Keratinocyte (primary cell): ENCODE data around the gene SMIM33. TPM values are rescaled to one million over a fixed set of nuclear protein-coding genes. Genes with fewer than 3 reads are reported as not detected.
A peak's percentile ranks its signal among the peaks of the same experiment; 100 is the strongest.
"Not testable (repeated sequence)": the region's sequence is repeated elsewhere in the genome, so short reads cannot be mapped to it uniquely, and the experiment has no call there.

Experiments used
- DNase-seq: peaks from one replicate; pipeline ENCODE4 v3.0.0-alpha.2; 2011; ENCODE audit warnings: low read depth, missing footprints, low spot score
- FAIRE-seq: peaks from 2 replicates; lab custom pipeline; 2011; peaks lifted over from hg19 to GRCh38; lab: Jason Lieb, UNC
- H2AFZ ChIP-seq: 2 replicates; pipeline ENCODE4 v1.6.0; 2012; ENCODE audit warnings: low read length, control low read depth, inconsistent platforms; ENCODE audit not compliant: control insufficient read depth
- H3K27ac ChIP-seq: 2 replicates; pipeline ENCODE4 v1.5.1; 2011; ENCODE audit warnings: low read length; ENCODE audit not compliant: control insufficient read depth, insufficient read depth
- H3K27me3 ChIP-seq: 3 replicates; pipeline ENCODE4 v1.6.0; 2011; ENCODE audit warnings: low read length; ENCODE audit not compliant: control insufficient read depth, insufficient read depth; ENCODE audit errors: extremely low read depth
- H3K36me3 ChIP-seq, 2 experiments: 2 replicates in 1 of 2; 3 replicates in 1 of 2; pipeline ENCODE4 v1.5.1; 2011; ENCODE audit warnings: low read length in 2 of 2, mild to moderate bottlenecking in 1 of 2; ENCODE audit not compliant: control insufficient read depth in 2 of 2, insufficient read depth in 2 of 2; ENCODE audit errors: extremely low read depth in 1 of 2
- H3K4me1 ChIP-seq: 3 replicates; pipeline ENCODE4 v1.5.1; 2011; ENCODE audit warnings: low read length; ENCODE audit not compliant: control insufficient read depth, insufficient read depth; ENCODE audit errors: extremely low read depth
- H3K4me2 ChIP-seq: 3 replicates; pipeline ENCODE4 v1.6.0; 2011; ENCODE audit warnings: low read depth, low read length; ENCODE audit not compliant: control insufficient read depth, insufficient read depth; ENCODE audit errors: extremely low read depth
- H3K4me3 ChIP-seq, 3 experiments: fragments of 200-600 bp in 1 of 3; sonication (generic) in 1 of 3; 2 replicates in 2 of 3; 3 replicates in 1 of 3; pipeline ENCODE4 v1.5.1; 2011 to 2016; ENCODE audit warnings: low read length in 3 of 3, mild to moderate bottlenecking in 3 of 3, control low read depth in 2 of 3, inconsistent platforms in 1 of 3, low read depth in 1 of 3, mixed read lengths in 1 of 3, mixed run types in 1 of 3, moderate library complexity in 1 of 3; ENCODE audit not compliant: control insufficient read depth in 2 of 3, insufficient read depth in 2 of 3; ENCODE audit errors: extremely low read depth in 1 of 3
- H3K79me2 ChIP-seq: 2 replicates; pipeline ENCODE4 v1.6.0; 2012; ENCODE audit warnings: low read length; ENCODE audit not compliant: control insufficient read depth, insufficient read depth
- H3K9ac ChIP-seq: 3 replicates; pipeline ENCODE4 v1.6.0; 2011; ENCODE audit warnings: low read length; ENCODE audit not compliant: control insufficient read depth, insufficient read depth; ENCODE audit errors: extremely low read depth
- H3K9me1 ChIP-seq: 3 replicates; pipeline ENCODE4 v1.6.0; 2011; ENCODE audit warnings: low read length; ENCODE audit not compliant: control insufficient read depth, insufficient read depth; ENCODE audit errors: extremely low read depth
- H3K9me3 ChIP-seq: 2 replicates; pipeline ENCODE4 v1.5.1; 2012; ENCODE audit warnings: low read depth, low read length; ENCODE audit not compliant: control insufficient read depth
- H4K20me1 ChIP-seq: 3 replicates; pipeline ENCODE4 v1.6.0; 2011; ENCODE audit warnings: low read length; ENCODE audit not compliant: control insufficient read depth, insufficient read depth; ENCODE audit errors: extremely low read depth
- CTCF ChIP-seq, 3 experiments: IDR thresholded peaks in 1 of 3; conservative IDR thresholded peaks in 1 of 3; optimal IDR thresholded peaks in 1 of 3; 2 replicates in 2 of 3; 3 replicates in 1 of 3; pipeline versions ENCODE3 to v1.5.1; 2011; ENCODE audit warnings: low read length in 3 of 3, mild to moderate bottlenecking in 3 of 3, moderate library complexity in 2 of 3, control low read depth in 1 of 3, inconsistent platforms in 1 of 3; ENCODE audit not compliant: insufficient read depth in 2 of 3; ENCODE audit errors: extremely low read depth in 1 of 3
- EZH2 ChIP-seq: IDR thresholded peaks from one replicate; pipeline ENCODE4 v1.6.1; 2012; ENCODE audit warnings: inconsistent platforms, mild to moderate bottlenecking, low read length, moderate library complexity
- dilution Hi-C: fragments of 300-500 bp; cut with MboI; formaldehyde crosslinking; loops from one replicate; pipeline ENCODE4 v1.7.0; 2020; ENCODE audit warnings: low sequenced_read_pairs; ENCODE audit not compliant: extremely low pct_ligation_motif_present
- polyA plus RNA-seq, 5 experiments: library from polyadenylated mRNA; depleted of rRNA in 3 of 5; stranded (reverse) in 3 of 5; stranded (forward) in 1 of 5; unstranded in 1 of 5; fragments of >200 nt; gene quantifications; 1 replicate in 1 of 5; 2 replicates in 3 of 5; 3 replicates in 1 of 5; pipeline versions ENCODE4 v1.2.1 to v1.2.3, GENCODE V29; 2011 to 2012; ENCODE audit warnings: missing spikeins in 2 of 5, low read depth in 1 of 5, low replicate concordance in 1 of 5

The SMIM33 gene
- polyA plus RNA-seq, 1 donor (not counting 4 experiments of a cell fraction or from before 2014, with no cell fraction given) = not detected

GRCh38 chr5:139512786-139513390 is 42.1 kb downstream of the SMIM33 start:
- Histone ChIP-seq H3K79me2 (no peaks in the 10 kb centered on the region), H4K20me1 (no peaks in the 10 kb centered on the region), H3K27ac (no peak overlapping the region), H3K36me3 (no peaks in the 10 kb centered on the region), H3K4me1 (peaks cover 6% of the 10 kb centered on the region), H3K9me3 (no peaks in the 10 kb centered on the region), H3K9me1 (no peaks in the 10 kb centered on the region), H3K27me3 (no peaks in the 10 kb centered on the region), H3K4me3 (no peak overlapping the region), H3K9ac (no peak overlapping the region), H3K4me2 (no peak overlapping the region), H2AFZ (no peak overlapping the region)
- dilution Hi-C loops = no loop called here
- FAIRE-seq (no peak), DNase-seq (no peak)
- no peak for TF ChIP-seq CTCF (optimal IDR thresholded peaks at IDR 0.05 in 1 of 3, IDR thresholded peaks at IDR 0.05 in 1 of 3, conservative IDR thresholded peaks at IDR 0.05 in 1 of 3; ENCODE audit: extremely low read depth in 1 of 3, insufficient read depth in 2 of 3, low read length in 3 of 3)
- no peak for TF ChIP-seq EZH2

GRCh38 chr5:139513434-139513833 is 42.6 kb downstream of the SMIM33 start:
- FAIRE-seq, H2AFZ ChIP-seq, H3K9me3 ChIP-seq, H3K27me3 ChIP-seq, H4K20me1 ChIP-seq, H3K9ac ChIP-seq, dilution Hi-C loops, H3K4me2 ChIP-seq, H3K79me2 ChIP-seq, H3K4me3 ChIP-seq, H3K36me3 ChIP-seq, H3K9me1 ChIP-seq, H3K27ac ChIP-seq: not testable (repeated sequence)
- peak; percentile 68 to 94 (median 79) for TF ChIP-seq CTCF (optimal IDR thresholded peaks at IDR 0.05 in 1 of 3, IDR thresholded peaks at IDR 0.05 in 1 of 3, conservative IDR thresholded peaks at IDR 0.05 in 1 of 3; ENCODE audit: extremely low read depth in 1 of 3, insufficient read depth in 2 of 3, low read length in 3 of 3)
- DNase-seq = peak; percentile 42
- peaks cover 11% of the 10 kb centered on the region for H3K4me1 ChIP-seq
